NCI-H146 treated with DMSO at 0.1 percent for 48 hours (cell line): Measurements from ENCODE around the gene PKN2.
"Not testable (repeated sequence)": the region's sequence is repeated elsewhere in the genome, so short reads cannot be mapped to it uniquely, and the experiment has no call there.

Source experiments
- DNase-seq: peaks from one replicate; lab custom pipeline; 2025; ENCODE audit not compliant: unreplicated experiment; lab: John Stamatoyannopoulos, UW

PKN2 gene

GRCh38 chr1:88784551-88784950 is 100.5 kb downstream of the PKN2 start:
- no peak for DNase-seq

- no peak for DNase-seq
Observed at GRCh38 chr1:88787023-88787903, 103.2 kb downstream of the PKN2 start.

- DNase-seq = no peak
Observed at GRCh38 chr1:88791192-88791591, 107.1 kb downstream of the PKN2 start.

GRCh38 chr1:88799491-88799890 is 115.4 kb downstream of the PKN2 start:
- no peak for DNase-seq

GRCh38 chr1:88800382-88801051 is 116.4 kb downstream of the PKN2 start:
- no peak for DNase-seq

- no peak for DNase-seq
Observed at GRCh38 chr1:88801575-88802208, 117.6 kb downstream of the PKN2 start.

GRCh38 chr1:88802404-88802803 is 118.3 kb downstream of the PKN2 start:
- no peak for DNase-seq

- DNase-seq = no peak
Observed at GRCh38 chr1:88802950-88803349, 118.9 kb downstream of the PKN2 start.

- DNase-seq = no peak
Observed at GRCh38 chr1:88803444-88803843, 119.4 kb downstream of the PKN2 start.

GRCh38 chr1:88812366-88812765 is 128.3 kb downstream of the PKN2 start:
- no peak for DNase-seq

GRCh38 chr1:88813471-88813870 is 129.4 kb downstream of the PKN2 start:
- DNase-seq = no peak

- DNase-seq = not testable (repeated sequence)
Observed at GRCh38 chr1:88819642-88820041, 135.6 kb downstream of the PKN2 start.

GRCh38 chr1:88825721-88826120 is 141.6 kb downstream of the PKN2 start:
- no peak for DNase-seq

- no peak for DNase-seq
Observed at GRCh38 chr1:88847643-88848042, 163.6 kb downstream of the PKN2 start.

GRCh38 chr1:88851303-88852063 is 167.4 kb downstream of the PKN2 start:
- no peak for DNase-seq

- no peak for DNase-seq
Observed at GRCh38 chr1:88867743-88868521, 183.9 kb downstream of the PKN2 start.

GRCh38 chr1:88869644-88870043 is 185.6 kb downstream of the PKN2 start:
- DNase-seq = not testable (repeated sequence)

- no peak for DNase-seq
Observed at GRCh38 chr1:88873737-88874349, 189.8 kb downstream of the PKN2 start.

- DNase-seq = no peak
Observed at GRCh38 chr1:88875595-88875994, 191.5 kb downstream of the PKN2 start.
